BE2C (cell line): ENCODE measurements around the gene YIF1B. TPM values are rescaled to one million over a fixed set of nuclear protein-coding genes. Genes with fewer than 3 reads are reported as not detected.
"Not testable (repeated sequence)": the region's sequence is repeated elsewhere in the genome, so short reads cannot be mapped to it uniquely, and the experiment has no call there.

ENCODE experiments used
- DNase-seq: peaks from one replicate; pipeline ENCODE4 v3.0.0-alpha.2; 2020
- H3K27me3 ChIP-seq: fragments of 250-450 bp; sonication (Bioruptor Pico); 2 replicates; pipeline ENCODE4 v1.5.1; 2020; ENCODE audit warnings: mild to moderate bottlenecking
- H3K36me3 ChIP-seq: fragments of 250-450 bp; sonication (Bioruptor Pico); 2 replicates; pipeline ENCODE4 v1.5.1; 2020; ENCODE audit warnings: mild to moderate bottlenecking
- H3K4me1 ChIP-seq: fragments of 250-450 bp; sonication (Bioruptor Pico); 2 replicates; pipeline ENCODE4 v1.5.1; 2020
- H3K4me3 ChIP-seq: 2 replicates; pipeline ENCODE4 v1.5.1; 2011; ENCODE audit warnings: low read depth, low read length
- H3K9me3 ChIP-seq: fragments of 250-450 bp; sonication (Bioruptor Pico); 2 replicates; pipeline ENCODE4 v1.5.1; 2020
- CTCF ChIP-seq: IDR thresholded peaks from 2 replicates; pipeline ENCODE4 v1.5.1; 2012; ENCODE audit warnings: mild to moderate bottlenecking, low read depth, low read length
- polyA plus RNA-seq: library from polyadenylated mRNA; unstranded; fragments of >200 nt; gene quantifications from one replicate; pipeline ENCODE4 v1.2.1, GENCODE V29; 2012; ENCODE audit warnings: low read depth, missing spikeins; ENCODE audit not compliant: insufficient read length, insufficient read depth

YIF1B gene
- polyA plus RNA-seq: 104 TPM

- TF ChIP-seq CTCF: no peak
- H3K27me3 ChIP-seq: peaks cover 31% of the 10 kb centered on the region
- H3K4me1 ChIP-seq: peaks cover 2% of the 10 kb centered on the region; the same call in 1 of the 2 replicates
- H3K9me3 ChIP-seq: no peaks in the 10 kb centered on the region
- H3K4me3 ChIP-seq: peak within 1 kb of the TSS; percentile 82
- DNase-seq: peak; percentile 95
- no peaks in the 10 kb centered on the region for H3K36me3 ChIP-seq
These were observed at the start of gene YIF1B for GRCh38 chr19:38315657-38316476. Gene YIF1B, minus strand, starts transcription at chr19:38315947. Its CDS starts 30 bp downstream, at chr19:38315917.

DNA sequence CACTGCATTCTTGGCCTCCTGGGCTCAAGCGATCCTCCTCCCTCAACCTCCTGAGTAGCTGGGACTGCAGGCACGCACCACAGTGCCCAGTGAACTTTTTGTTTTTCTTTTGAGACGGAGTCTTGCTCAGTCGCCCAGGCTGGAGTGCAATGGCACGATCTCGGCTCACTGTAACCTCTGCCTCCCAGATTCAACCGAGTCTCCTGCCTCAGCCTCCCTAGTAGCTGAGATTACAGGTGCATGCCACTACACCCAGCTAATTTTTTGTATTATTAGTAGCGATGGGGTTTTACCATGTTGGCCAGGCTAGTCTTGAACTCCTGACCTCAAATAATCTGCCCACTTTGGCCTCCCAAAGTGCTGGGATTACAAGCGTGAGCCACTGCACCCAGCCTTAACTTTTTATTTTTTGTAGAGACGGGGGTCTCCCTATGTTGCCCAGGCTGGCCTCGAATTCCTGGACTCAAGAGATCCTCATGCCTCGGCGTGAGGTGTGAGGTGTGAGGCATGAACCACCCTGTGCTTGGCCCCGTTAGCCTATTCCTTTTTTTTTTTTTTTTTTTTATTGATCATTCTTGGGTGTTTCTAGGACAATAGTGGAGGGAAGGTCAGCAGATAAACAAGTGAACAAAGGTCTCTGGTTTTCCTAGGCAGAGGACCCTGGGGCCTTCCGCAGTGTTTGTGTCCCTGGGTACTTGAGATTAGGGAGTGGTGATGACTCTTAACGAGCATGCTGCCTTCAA lies 47.4 kb upstream of the YIF1B start:
- not testable (repeated sequence) for H3K4me1 ChIP-seq, H3K4me3 ChIP-seq, DNase-seq, H3K9me3 ChIP-seq, H3K36me3 ChIP-seq
- H3K27me3 ChIP-seq: peaks cover 32% of the 10 kb centered on the region

DNA sequence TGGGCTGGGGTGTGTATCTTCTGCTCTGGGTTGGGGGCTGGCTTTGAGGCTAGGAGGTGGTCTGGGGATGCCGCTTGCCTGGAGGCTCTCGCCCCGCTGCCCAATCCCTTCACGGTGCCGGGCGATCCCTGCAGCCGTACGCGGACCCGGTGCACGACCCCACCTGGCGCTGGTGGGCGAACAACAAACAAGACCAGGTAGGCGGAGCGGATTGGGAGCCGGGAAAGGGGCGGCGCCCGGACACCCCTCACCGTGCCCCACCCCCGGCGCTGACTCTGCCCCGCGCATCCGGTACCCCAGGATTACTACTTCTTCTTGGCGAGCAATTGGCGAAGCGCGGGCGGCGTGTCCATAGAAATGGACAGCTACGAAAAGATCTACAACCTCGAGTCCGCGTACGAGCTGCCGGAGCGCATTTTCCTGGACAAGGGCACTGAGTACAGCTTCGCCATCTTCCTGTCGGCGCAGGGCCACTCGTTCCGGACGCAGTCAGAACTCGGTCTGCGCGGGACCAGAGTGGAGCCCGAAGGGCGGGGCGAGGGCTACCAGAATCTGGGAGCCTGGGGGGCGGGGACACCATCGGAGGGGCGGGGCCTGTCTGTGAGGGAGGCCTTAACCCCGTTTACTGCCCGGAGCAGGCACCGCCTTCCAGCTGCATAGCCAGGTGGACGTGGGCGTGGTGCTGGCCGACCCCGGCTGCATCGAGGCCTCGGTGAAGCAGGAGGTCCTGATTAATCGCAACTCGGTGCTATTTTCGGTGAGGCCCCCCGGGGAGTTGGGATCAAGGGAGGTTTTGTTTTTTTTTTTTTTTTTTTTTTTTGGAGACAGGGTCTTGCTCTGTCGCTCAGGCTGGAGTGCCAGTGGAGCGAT lies 46.6 kb upstream of the YIF1B start:
- no peaks in the 10 kb centered on the region for H3K9me3 ChIP-seq
- H3K36me3 ChIP-seq: no peaks in the 10 kb centered on the region
- TF ChIP-seq CTCF: no peak
- H3K4me1 ChIP-seq: no peaks in the 10 kb centered on the region
- peak overlapping the region; percentile 62 for H3K4me3 ChIP-seq
- peaks cover 39% of the 10 kb centered on the region for H3K27me3 ChIP-seq
- peak; percentile 69 for DNase-seq

GRCh38 chr19:38361633-38362075 lies 45.9 kb upstream of the YIF1B start:
- TF ChIP-seq CTCF: no peak
- Histone ChIP-seq H3K36me3 (no peaks in the 10 kb centered on the region), H3K9me3 (no peaks in the 10 kb centered on the region), H3K4me1 (no peaks in the 10 kb centered on the region), H3K27me3 (peaks cover 39% of the 10 kb centered on the region), H3K4me3 (peak overlapping the region; percentile 62)
- DNase-seq: peak; percentile 87

DNA sequence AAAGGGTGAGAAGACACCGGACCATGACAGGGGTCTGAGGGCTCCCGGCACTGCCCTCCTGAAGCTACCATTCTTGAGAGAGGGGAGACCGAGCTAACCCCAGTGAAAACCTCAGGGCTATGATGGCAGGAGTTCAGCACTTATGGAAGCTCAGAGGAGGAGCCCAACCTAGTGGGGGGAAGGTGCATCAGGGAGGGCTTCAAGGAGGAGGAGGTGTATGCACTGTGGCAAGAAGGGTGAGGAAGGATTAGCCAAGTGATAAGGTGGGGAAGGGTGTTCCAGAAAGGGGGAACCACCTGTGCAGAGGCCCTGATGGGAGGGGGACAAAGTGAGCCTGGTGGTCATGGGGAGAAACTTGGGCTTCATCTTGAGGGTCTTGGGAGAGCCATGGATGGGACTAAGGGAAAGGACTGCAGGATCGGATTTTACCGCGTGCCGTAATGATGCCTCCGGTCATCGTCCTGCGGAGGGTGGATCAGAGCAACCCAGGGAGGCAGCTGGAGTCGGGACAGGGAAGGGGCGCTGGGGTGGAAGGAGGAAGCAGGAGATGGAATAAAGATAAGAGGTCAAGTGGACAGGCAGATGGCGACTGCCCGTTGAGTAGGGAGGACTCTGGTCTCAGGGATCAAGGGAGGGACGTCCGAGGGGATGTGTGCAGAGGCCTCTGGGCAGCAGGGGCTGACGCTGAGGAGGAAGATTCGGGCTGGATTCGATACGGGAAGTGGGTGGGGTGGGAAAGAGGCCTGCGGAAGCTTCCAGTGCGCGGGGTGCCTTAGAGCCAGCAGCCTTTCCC lies 45.3 kb upstream of the YIF1B start:
- Histone ChIP-seq H3K27me3 (peaks cover 39% of the 10 kb centered on the region), H3K4me3 (peak overlapping the region; percentile 62), H3K9me3 (no peaks in the 10 kb centered on the region), H3K36me3 (no peaks in the 10 kb centered on the region), H3K4me1 (no peaks in the 10 kb centered on the region)
- no peak for TF ChIP-seq CTCF
- no peak for DNase-seq

DNA sequence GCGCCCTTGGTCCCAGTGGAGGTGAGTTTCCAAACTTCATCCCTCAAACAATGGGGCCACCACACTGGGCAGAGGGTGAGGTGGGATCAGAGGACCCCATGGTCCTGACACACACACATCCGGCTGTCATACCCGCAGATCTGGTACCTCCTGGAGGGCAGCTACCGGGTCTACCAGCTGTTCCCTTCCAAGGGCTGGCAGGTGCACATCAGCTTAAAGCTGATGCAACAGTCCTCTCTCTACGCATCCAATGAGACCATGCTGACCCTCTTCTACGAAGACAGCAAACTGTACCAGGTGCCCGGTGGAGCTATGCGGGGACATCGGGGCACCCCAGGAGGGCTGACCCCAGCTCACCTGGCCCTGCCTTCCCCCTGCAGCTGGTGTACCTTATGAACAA lies 44.6 kb upstream of the YIF1B start:
- TF ChIP-seq CTCF: no peak
- Histone ChIP-seq H3K27me3 (peaks cover 39% of the 10 kb centered on the region), H3K4me3 (no peak overlapping the region), H3K9me3 (no peaks in the 10 kb centered on the region), H3K4me1 (no peaks in the 10 kb centered on the region), H3K36me3 (no peaks in the 10 kb centered on the region)
- no peak for DNase-seq
